ENCODE data around the gene MARK1.

Gene MARK1

DNA sequence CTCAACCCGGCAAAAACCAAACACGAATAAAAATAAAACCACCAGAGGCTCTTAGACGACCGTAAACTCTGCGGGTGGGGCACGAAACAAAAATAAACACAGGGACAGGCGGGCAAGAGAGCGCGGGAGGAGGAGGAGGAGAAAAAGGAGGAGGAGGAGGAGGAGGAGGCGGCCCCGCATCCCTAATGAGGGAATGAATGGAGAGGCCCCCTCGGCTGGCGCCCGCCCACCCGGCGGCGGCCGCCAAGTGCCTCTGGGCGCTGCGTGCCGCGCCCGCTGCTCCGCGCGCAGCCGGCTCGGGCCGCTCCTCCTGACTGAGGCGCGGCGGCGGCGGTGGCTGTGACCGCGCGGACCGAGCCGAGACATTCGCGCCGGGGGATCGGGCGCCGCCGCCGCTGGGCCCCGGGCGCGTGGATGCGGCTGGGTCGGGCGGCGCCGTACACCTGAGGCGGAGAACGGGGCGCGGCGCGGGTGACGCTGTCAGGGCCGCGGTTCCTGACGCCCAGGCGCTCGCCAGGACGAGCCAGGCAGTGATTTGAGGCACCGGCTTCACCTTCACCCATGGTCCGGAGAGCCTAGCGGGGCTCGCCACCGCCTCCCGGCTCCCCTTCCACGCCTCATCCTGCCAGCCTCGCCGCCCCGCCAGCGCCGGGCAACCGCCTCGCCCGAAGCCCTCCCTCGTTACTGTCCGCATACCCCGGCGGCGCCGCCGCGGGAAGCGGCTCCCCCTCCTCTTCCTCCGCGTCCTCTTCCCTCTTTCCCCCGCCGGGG, at the start of gene MARK1:
Gene MARK1, plus strand, starts transcription at position 229 of the 771 bp plus-strand sequence. CDS start 687 bp downstream, outside the sequence.
- DNase-seq, result no peak

DNA sequence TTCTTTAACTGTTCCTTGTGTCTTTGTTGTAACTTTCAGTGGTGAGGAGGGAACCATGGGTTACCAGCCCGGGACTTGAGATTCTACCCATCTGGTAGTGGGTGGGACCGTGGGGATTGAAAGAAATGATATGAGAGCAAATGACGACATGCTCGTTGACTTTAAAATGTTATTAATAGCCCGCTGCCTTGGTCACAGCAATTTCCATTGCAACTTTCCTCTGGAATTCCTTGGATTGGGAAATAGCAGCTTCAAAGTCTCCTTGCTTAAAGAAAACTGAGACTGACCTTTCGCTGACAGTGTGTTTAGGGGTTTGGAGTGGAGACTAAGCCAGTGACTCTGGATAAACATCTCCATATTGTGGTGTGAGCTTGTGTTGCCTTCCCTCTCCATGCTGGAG, 44.2 kb upstream of the MARK1 start:
- DNase-seq, result no peak

DNA sequence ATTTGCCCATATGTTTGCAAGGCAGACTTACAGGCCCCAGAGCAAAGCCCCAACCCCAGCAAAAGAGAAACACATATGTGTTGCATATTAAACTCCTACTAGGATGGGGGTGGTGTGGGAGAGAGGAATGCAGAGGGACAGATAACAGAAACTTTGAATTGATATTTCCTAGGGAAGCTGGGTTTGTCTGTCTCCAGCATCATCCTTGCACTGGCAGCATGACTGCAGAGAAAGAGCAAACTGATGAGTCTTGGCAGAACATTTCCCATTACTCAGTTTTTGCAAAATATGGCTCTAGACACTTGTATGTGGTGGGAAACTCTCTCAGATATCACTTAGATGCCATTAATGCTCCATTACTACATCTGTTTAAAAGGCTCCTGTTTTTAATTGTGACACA, 43.8 kb upstream of the MARK1 start:
- DNase-seq, result no peak

DNA sequence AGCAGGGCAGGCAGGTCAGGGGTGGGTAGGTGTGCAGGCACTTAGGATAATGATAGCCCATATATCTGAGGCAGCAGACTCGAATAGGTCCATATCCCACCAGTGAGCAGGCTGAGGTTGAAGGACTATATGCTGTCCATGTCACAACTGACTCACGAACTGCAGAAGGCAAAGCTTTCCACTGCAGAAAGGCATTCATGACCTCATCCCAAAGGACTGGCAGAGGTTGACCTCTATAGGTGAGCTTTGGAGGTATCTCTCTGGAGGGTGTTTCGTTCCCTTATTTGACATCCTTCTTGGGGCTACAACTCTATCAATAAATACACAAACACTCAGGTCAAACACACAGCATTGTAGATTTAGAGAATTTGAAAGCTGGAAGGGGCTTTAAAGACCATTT, 42.8 kb upstream of the MARK1 start:
- no peak for DNase-seq

DNA sequence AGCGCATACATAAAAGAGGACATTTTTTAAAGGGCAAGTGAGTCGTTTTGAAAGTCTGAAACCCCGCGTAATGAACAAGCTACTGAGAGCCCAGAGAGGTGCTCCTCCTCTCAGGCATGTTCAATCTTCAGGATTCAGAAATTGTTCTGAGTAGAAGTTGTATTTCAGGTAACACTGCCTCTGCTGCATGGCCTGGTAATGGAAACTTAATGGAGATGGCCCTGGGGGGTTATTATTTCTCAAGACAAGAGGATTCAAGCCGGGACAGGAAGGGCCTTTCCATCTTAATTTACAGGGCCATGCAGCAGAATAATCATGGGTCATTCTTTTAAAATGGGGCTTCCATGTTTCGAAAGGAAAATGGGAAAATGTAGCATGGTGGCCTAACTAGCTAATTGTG, 42.1 kb upstream of the MARK1 start:
- DNase-seq, result no peak

DNA sequence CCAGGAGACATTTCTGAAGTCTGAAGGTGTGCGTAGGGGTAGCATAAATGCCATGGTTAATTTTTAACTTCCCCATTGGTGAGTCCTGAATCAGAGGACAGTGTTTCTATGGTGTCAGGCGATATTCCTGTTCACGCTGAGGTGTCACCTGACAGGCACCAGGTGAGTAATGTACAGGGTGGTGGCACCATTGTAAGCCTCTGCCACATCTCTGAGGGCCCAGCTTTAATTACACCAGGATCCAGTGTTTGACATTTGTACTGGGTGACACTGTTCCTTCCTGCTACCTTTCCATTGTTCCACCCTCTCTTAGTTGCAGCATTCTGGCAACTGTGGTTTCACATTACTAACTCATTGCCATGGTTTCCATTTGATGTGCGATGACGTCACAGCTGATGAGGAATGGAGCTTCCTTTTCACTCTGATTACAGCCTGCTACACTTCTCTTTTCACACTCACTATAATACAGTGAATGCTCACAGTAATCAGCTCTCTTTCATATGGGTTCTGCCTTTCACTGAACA, 40.6 kb upstream of the MARK1 start:
- no peak for DNase-seq

DNA sequence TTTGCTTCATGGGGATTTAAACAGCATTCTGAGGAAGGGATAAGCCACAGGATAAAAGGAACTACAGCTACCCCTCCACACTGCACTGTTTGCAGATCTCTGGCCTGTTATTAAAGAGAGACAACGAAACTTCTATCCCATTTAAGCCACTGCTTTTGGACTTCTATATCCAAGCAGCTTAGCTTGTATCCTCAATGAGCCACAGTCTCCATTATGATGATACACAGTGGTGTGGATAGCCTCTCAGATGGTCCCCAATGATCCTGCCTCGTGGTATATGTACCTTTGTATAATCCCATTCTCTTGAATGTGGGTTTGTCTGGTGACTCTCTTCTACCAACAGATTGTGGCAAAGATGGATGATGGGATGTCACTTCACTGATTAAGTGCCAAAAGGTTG, 36.0 kb upstream of the MARK1 start:
- no peak for DNase-seq

DNA sequence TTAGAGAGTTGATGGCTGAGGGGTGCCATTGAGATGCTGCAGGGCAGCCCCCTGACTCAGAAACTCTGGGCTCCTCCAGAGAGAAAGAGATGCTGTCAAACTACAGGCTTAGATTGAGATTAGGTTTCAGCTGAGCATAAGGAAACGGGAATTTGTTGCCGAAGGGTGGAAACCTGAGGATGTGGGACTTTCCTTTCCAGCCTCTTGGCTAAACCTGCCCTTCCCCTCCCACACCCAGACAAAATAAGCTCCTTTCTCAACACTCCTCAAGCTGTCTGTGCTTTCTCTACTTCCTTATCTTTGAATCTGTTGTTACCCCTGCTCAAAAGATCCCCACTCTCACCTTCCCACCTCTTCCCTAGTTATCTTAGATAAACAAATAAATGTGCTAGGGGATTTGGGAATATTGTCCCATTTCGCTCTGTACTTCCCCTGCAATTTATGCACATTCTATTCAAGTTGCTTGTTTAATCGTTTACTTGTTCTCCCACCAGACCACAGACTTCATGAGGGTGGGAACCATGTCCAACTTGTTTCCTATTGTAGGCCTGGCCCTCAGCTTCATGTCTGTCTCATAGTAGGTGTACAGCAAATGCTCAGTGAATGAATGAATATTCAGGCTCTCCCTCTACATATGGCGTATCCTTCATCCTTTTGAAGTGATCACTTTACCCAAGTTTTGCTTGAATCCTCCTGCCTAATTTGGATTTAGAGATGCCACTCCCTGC, 30.6 kb upstream of the MARK1 start:
- no peak for DNase-seq

DNA sequence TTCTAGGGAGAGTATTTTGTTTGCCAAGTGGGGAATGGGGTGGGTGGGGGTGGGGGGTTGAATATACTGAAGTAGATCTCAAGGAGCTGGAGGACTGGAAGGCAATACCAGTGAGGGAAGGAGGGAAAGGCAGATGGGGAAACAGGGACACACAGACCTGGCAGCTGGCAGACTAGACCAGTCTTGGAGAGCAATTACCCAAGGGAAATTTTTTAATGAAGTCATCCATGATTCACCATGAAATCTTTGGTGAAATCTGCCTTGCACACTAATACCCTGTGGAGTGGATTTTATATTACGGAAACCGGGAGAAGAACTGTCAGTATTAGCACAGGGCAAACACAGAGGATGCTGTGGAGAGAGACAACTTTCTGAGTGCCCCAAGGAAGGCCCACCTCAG, 29.7 kb upstream of the MARK1 start:
- no peak for DNase-seq

DNA sequence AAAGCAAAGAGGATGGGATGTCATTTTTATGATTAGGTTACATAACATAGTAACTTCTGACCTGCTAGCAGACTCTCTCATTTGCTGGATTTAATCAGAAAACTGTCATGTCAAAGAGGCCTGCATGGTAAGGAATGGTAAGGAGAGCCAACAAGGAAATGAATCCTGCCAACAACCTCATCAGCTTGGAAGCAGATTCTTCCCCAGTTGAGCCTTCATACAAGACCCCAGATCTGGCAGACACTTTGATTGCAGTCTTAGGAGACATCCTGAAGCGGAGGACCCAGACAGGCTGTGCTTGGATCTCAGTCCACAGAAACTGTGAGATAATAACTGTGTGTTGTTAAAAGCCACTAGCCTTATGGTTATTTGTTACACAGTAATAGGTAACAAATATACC, 27.6 kb upstream of the MARK1 start:
- no peak for DNase-seq

DNA sequence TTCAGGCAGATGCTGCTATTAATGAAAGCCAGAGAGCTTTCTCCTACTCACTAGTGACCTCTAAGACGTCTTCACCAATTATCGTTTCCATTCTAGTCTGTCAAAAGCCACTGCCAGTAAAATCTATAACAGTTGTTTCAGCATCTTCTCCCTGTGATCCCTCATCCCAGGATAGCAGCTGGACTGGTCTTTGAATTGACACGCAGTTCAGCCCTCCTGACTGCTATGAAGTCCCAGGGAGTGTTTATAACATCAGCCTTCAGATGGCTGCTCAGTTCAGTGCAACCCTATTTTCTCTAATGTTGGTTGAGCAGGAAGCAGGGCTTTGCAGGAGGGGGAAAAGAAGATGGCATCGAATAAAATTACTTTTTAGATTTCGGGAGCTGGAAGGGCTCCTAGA, 23.6 kb upstream of the MARK1 start:
- no peak for DNase-seq

DNA sequence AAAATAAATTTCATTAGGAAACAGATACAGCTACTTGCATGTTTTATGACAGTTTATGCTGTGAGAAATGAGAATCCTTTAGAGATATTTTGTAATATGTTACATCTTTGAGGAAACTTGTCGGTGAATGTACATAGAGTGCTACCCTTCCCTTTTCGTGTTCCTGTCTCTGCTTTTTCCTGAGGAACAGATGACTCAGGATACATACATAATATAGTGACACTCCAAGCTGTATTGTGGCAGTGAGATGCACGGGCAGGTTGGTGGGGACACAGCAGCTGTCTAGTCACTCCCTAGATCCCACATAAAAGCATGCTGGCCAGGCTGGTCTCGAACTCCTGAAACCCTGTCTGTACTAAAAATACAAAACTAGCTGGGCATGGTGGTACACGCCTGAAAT, 20.9 kb upstream of the MARK1 start:
- DNase-seq, result no peak

DNA sequence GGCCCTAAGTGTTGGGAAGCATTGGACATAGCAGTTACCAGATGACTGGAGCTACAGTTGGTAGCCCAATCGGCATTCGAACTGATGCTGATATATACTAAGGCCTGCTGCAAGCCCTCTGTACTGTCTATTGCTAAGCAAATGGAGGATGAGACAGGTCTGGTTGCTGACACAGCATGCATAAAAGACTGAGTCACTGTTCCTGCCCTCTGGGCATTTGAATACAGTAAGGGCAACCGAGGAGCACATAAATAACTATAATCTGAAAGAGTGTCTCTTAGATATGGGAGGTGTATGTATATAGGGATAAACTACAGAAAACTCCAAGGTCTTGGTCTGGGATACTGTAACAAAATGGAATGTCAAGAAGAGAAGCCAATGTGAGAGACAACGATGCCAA, 16.8 kb upstream of the MARK1 start:
- DNase-seq, result no peak

DNA sequence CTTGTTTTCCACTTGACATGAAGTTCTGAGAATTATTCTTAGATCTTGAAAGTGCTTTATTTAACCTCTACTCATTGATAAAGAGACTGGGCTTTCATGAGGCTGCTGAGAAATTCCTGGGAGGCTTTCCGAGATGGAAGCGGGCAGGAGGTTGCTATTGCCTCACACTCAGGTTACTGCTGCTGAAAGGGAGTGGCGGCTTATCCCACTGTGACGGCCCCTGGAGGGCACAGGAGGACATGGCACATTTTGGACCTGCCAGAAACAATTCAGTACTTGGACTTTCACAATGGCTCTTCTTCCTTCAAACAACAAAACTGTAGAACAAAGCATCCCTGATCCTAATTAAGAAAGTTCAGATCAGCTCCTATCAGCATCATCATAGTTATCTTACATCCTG, 16.2 kb upstream of the MARK1 start:
- DNase-seq, result no peak

DNA sequence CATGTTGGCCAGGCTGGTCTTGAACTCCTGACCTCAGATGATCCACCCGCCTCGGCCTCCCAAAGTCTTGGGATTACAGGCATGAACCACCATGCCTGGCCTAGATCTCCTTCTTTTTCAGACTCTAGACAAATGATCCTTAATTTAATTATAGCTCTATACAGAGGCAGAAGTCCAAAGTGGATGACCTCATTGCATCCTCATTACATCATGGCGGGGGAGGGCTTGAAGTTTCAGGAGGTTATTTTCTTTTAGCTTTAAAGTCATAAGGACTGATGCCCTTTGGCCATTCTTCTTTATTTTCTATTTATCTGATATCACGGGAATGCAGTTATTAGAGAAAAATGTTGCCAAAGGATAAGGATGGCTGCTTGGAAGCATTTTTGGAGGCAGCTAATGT, 14.1 kb upstream of the MARK1 start:
- no peak for DNase-seq

DNA sequence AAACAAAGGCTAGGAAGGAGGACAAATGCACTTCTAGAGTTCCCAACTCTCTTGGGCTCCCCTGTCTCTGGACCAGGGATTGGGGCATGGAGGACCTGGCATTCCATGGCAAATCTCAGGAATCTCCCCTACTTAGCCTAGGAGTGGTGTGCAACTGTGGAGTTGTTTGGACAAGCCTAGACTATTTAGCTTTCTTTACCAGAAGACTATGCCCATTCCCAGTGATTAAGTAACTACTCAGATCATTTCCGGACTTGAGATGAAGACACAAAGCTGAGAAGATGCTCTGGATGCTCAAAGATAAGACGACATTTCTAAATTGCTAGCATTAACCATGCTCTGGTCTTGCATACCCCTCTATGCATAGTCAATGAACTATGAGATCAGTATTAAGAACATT, 13.7 kb upstream of the MARK1 start:
- DNase-seq, result no peak

DNA sequence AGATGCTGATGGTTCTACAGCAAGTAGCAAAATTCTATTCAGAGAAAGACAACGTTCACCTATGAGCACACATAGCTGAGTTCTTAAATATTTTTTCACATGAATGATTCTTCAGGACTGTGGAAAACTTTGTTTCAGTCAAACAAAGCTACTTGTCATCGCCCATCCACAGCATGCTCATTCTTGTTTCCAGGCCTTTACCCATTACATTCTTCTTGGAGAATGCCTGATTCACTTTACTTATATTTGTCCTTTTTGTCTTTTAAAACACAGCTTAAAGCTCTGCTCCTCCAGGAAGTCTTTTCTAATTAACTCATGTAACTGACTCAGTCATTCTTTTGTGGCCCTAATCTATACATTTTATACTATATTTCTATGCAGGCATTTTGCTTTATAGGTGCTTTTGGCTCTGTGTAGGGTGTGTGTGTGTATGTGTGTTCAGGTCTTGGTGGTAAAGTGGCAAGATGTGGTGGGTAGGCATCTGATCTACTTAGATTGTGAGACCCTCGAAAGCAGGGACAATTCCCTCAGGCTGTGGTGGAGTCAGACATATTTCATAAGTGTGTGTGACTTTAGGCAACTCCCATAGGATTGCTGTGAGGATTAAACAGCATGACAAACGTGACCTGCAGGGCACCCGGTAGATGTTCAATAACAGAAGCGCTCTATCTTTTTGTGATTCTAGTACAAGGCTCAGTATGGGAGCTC, 11.8 kb upstream of the MARK1 start:
- DNase-seq, result no peak

DNA sequence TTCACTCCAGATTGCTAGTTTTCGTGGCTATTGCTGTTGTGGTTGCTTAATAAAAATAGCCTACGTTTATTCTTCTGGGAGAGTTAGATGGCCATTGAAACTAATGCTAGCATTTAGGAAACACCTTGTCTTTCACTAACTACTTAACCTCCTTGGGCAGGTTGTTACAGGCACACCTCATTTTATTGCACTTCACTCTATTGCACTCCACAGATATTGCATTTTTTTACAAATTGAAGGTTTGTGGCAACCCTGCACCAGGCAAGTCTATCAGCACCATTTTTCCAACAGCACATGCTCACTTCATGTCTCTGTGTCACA, 11.3 kb upstream of the MARK1 start:
- no peak for DNase-seq

DNA sequence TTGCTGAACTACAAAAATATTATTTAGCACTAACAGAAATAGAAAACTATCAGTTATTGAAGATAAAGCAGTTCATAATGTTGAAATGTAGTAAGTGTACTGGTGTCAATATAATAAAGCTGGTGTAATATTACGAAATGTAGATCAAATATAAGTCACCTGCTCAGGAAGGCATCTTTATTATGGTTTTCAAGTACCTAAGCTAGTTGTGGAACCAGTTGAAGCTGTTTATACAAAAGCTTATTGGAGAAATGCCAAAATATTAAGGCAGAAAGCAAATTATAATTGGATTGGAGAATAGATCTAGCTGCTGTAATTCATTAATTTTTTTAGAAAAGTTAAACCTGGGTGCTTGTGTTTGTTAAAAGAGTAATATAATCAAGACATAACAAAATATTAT, 6.2 kb upstream of the MARK1 start:
- DNase-seq, result no peak

DNA sequence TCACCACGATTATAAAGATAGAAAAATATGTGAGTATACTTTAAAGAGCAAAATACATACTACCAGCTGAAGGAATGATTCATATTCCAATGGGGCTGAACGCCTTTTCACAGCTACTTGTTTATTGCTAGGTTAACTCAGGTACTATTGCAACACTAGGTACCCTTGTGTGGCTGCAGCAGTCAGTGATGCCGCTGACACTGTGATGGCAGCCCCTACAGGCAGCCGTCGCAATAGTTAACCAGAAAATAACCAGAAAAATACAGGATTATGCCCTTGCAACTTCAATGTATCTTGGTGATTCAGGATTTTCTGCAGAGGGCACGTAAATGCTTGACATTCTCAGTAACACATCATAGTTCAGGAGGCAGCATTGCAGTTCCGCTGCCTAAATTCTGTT, 1.6 kb upstream of the MARK1 start:
- DNase-seq, result no peak

DNA sequence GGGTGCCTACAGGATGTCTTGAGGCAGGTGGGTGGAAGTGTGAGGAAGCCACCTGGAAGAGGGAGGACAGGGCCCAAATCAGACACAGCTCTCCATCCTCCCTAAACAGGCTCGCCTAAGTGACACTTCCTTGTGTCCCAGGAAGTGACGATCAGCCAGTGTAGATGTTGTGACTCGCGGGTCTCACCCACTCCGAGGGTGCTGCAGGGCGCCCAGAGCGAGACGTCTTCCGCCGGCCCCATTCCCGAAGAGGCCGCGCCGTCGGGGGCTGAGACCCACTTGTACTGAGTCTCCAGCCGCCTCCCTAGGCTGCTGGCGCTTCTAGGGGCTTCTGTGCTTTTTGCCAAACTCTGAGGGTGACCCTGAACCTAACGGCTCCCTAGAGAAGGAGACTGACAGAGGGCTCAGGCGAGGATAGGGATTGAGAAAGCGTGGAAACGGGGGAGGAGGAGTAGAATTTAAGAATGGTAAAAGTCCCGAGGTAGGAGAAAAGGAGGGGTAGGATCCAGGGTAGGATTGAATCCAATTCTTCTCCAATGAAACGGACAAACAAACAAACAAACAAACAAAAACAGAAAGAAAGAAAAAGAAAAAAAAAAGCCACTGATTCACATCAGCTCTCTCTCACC, 543 bp upstream of the MARK1 start:
- no peak for DNase-seq

DNA sequence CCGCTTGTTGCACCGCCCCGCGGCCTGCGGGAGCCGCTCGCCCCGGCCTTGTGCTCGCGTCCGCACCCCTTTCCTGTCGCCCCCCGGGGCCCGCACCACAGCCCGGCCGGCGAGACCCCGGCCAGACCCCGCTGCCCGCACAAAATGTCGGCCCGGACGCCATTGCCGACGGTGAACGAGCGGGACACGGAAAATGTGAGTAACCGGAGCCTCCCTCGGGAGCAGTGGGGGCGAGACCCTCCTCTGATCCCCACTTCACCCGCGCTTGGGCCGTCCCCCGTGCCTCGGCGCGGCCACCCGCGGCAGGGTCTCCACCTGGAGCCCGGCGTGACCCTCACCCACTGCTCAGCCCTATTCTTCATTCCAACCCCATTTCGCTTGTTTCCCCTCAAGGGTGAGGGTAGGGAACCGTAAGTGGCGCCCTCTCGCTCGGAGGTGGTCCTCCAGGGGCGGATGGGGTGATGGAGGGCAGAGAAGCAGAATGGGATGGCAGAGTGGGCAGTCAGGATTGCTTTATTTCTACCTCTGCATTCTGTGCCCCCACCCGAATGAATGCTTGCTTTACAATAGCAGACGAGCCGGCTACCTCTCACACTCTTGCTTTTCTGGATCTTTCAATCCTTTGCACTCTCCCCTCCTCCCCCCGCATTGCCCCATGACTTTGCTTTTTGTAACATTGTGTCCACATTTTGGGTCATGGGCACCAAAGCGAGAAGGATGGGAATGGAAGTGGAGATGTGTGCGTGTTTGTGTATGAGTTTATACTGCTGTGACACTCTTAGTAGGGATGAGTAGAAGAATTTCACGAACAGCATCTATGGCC, 954 bp downstream of the MARK1 start:
- no peak for DNase-seq

All from CD4-positive, alpha-beta T cell treated with Interleukin-17A for 1 hour (primary cell).